Right ventricle myocardium inferior (tissue), 1 donor: ENCODE data around the gene COA5. TPM values are rescaled to one million over a fixed set of nuclear protein-coding genes. Genes with fewer than 3 reads are reported as not detected.
"Not testable (repeated sequence)": the region's sequence is repeated elsewhere in the genome, so short reads cannot be mapped to it uniquely, and the experiment has no call there.

Experiments used
- ATAC-seq: fragments of 200-7000 bp; cut with Tn5 transposase; one replicate; pipeline ENCODE4 v1.9.1; 2020; ENCODE audit warnings: mild to moderate bottlenecking, moderate library complexity
- DNase-seq: peaks from one replicate; pipeline ENCODE4 v3.0.0; 2021; ENCODE audit errors: missing footprints
- intact Hi-C: fragments of 100-400 bp; cut with DNase I; formaldehyde crosslinking; loops from one replicate; pipeline ENCODE4 v1.11.0; 2022
- total RNA-seq: library from RNA; stranded (reverse); fragmentation: NEBNext Ultra II Directional; extraction: Animal tissue kit (Norgen Biotek cat#: 25700); gene quantifications from one replicate; pipeline ENCODE4 v1.2.1, GENCODE V29; 2021
- donor health status: DM: no; HTN: yes; CAD: no; lungs with severe emphysema.

COA5 gene
- total RNA-seq, 1 donor from 2014 or later, result 25.6 TPM

DNA sequence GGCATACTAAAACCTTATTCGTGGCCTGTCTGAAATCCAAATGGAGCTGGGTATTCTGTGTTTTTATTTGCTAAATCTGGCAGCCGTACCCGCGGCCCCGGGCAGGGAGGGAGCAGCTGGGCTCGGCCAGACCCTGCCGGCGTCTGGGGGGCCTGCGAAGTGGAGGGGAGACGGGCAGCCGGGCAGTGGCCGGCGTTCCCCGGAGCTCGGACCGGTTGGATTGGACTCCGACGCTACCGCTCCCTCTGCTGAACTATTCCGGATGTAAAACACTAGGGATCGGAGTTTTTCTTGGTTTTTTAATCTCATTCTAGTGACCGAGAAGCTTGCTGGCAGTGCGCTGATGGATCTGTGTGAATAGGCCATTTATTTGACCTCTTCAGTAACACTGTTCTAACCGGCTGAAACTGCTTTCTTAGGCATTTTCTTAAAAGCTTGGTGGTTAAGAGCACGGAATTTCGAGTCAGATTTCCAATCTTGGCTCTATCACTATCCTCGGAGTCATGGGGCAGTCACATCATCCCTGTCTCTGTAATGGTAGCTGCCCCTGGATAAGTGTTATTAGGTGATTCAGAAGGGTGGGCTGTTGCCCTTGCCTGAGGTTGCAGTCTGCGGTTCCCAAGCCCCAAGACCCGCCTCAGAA is 771 bp upstream of the COA5 start:
- intact Hi-C loops, result no loop called here
- DNase-seq (no peak), ATAC-seq (peak; percentile 29)

DNA sequence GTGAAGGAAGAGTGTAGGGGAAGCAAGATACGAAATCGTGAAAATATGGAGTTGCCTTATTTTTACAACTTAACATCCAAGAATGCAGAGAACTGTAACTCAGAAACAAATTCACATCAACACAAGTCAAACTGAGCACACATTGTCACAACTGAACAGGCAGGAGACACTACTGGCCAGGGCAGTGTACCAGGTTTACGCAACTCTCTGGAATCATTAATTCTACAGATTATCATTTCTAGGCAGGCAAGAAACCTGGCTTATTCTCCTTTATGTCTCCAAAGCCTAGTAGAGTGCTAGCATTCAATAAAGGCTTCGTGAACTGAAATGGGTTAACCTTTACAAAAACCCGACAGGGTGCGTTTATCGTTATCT is 584 bp downstream of the COA5 start:
- ATAC-seq, result peak; percentile 30
- intact Hi-C loops, result no loop called here
- DNase-seq, result no peak

DNA sequence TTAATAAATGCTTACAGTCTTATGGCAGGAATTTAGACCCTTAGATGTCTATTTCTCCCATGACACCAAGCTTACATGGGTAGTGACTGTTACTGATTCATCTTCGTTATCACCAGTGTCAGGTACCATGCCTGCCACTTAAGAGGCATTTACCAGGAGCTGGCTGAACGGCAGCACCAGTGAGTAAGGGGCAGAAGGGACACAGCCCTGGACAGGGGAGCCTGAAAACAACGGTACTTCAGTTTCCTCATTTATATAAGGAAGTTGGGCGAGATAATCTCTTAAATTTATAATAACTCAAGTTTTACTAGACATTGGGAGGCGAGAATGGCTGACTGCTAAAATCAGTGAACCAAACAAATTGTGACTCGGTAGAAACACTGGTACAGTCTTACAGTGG is 1.2 kb downstream of the COA5 start:
- no peak for DNase-seq
- intact Hi-C loops, result no loop called here
- ATAC-seq, result no peak

DNA sequence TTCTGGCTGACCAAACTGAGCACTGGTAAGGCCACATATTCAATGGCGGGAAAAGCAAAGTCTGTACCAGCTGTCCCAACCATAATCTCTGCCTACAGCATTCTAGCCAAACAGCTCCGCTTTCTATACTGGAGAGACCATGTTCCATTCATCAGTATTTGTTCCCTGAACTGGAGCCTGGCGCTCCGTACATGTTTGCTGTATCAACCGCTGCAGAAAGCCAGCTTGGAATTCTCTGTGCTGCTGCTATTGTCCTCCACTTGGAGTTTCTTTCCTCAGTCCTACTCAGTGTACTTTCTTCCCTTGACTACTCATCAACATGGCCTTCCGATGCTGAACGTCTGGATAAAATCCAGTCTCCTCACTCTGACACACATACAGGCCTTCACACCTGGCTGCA is 1.9 kb downstream of the COA5 start:
- intact Hi-C loops, result no loop called here
- ATAC-seq, result no peak
- no peak for DNase-seq

DNA sequence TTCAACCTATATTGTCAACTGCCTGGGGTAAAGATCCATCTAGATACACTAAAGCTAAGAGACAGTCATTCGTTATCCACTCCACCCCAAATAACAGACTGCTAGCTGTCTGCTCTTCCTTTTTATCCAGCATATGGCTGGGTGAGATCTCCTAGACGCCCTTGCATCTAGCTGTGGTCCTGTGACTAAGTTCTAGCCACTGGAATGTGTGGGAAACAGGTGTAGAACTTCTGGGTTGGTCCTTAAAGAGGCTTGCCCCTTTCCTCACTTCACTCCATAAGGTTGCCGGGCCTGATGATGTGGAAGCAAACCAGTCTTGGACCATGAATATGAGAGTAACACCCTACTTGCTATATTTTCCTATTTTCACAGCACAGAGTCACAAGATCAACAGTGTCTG is 3.2 kb downstream of the COA5 start:
- DNase-seq (no peak), ATAC-seq (no peak)
- intact Hi-C loops, result no loop called here

DNA sequence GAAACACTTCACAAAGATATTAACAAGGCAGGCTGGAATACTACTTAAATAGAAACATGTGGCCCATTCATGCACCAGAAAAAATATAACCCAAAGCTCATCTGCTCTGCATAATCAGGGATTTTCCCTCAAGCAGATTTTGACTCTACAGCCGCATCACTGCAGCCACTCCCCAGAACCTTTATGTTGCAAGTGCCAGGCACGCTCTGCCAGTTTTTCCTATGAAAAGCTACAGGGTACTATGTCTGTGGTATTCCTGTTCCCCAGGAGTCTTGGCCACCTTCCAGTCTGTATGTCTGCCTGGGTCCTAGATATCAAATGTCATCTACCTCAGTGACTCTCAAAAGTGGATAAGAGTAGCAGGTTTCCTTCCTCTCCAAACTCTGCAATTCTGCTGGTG is 3.8 kb downstream of the COA5 start:
- intact Hi-C loops, result no loop called here
- ATAC-seq (no peak), DNase-seq (no peak)

DNA sequence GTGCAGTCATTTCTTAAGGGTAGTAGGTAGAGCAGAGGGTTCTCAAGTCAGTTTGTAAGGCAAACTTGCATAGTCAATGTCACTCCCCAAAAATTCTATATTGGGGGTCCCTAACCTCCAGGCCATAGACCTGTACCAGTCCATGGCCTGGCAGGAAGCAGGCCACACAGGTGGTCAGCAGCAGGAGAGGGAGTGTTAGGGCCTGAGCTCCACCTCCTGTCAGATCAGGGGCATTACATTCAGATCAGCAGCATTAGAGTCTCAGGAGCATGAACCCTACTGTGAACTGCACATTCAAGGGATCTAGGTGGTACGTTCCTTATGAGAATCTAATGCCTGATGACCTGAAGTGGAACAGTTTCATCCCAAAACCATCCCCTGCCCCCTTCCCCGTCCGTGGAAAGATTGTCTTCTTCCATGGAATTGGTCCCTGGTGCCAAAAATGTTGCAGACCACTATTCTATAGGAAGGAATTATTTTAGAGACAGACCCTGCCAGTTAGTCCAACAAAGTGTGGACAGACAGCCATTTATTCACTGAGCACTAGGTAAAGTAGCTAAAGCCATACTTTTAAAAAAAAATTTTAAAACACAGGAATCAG is 6.7 kb downstream of the COA5 start:
- peak; percentile 59 for ATAC-seq
- intact Hi-C loops, result loop anchor here (1.0 kb wide), 1 partner anchor 188 kb away; no protein-coding TSS in a partner anchor
- no peak for DNase-seq

DNA sequence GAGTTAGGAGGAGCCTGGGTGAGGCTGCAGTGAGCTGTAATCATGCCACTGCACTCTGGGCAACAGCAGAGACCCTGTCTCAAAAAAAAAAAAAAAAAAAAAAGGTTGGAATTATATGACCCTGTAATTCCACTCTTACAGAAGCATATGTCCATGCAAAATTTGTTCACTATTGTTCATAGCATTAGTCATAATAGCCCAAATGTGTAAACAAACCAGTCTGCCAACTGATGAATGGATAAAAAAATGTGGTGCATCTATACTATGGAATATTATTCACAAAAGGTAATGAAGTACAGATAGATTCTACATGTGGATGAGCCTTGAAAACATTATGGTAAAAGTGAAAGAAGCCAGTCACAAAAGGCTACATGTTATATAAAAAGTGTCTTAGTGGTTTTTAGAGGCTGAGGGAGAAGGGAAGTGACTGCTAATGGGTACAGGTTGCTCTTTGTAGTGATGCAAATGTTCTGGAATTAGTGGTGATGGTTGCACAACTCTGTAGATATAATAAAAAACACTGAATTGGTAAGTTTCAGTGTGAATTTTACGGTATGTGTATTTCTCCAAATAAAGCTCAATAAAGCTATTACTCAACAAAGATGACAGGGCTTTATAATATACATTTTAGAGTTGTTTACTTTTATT is 9.4 kb downstream of the COA5 start:
- intact Hi-C loops, result no loop called here
- no peak for ATAC-seq
- DNase-seq, result no peak

DNA sequence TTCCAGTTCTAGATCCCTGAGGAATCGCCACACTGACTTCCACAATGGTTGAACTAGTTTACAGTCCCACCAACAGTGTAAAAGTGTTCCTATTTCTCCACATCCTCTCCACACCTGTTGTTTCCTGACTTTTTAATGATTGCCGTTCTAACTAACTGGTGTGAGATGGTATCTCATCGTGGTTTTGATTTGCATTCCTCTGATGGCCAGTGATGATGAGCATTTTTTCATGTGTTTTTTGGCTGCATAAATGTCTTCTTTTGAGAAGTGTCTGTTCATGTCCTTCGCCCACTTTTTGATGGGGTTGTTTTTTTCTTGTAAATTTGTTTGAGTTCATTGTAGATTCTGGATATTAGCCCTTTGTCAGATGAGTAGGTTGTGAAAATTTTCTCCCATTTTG is 13.6 kb downstream of the COA5 start:
- DNase-seq, ATAC-seq, intact Hi-C loops: not testable (repeated sequence)

DNA sequence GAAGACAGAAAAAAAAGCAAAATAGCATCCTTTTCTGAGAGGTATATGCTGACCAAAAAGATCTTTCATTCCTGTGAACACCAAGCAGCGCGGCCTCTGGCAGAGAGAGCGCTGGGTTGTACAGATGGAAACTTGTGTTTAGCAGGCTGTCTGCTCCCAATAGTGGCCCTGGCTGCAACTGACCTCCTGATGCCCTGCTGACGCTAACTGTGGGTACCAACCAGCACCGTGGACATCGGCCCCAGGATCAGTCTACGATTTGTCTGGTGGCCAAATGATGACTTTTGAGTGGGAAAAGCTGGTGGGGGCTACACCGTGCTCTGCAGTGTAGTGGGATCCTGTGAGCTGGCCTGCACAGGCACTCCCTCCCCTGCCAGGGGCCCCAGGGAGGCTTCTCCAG is 15.7 kb downstream of the COA5 start:
- DNase-seq (no peak), ATAC-seq (no peak)
- intact Hi-C loops, result no loop called here

DNA sequence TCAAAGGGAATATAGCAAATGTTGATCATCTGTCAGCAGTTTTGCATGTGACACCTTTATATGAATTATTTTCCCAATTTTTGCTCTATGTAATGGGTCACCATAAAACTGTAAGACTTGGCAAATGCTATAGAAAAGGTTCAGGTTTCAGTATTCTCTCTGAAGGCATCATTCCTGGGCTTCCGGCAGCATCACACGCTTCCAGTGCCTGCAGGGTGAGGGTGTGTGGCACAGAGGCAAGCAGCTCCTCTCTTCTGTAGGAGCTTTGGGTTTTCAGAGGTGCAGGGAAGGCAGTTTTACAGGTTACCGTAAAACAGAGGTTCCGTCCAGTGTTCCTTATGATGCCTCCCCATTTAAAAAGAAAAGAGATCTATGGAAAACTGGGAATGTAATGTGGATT is 18.8 kb downstream of the COA5 start:
- intact Hi-C loops, result no loop called here
- DNase-seq (no peak), ATAC-seq (no peak)

DNA sequence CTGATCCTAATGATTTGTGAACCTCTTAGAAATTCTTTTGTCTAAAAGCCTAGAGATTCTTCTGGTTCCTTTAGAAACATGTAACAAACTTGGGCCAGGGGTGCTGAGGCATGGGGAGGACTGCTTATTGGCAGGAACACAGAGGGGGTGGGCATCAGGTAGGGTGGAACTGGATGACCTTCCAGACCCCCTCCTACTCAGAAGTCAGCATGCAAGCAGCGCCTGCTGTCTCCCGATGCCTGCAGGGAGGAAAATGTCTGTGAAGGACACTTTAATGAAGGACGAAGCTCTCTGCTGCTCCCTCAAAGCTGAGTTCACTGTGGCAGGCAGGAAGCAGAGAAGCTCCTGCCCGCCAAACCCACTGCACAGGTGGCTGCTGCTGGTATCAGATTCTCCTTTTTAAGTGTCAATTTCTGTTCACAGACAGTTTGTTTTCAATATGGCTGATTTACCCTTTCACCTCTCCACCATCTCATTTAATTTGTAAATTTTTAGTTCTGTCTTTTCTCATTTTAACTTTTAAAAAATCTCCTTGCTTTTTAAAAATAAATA is 19.4 kb downstream of the COA5 start:
- ATAC-seq (no peak), DNase-seq (no peak)
- intact Hi-C loops, result no loop called here

DNA sequence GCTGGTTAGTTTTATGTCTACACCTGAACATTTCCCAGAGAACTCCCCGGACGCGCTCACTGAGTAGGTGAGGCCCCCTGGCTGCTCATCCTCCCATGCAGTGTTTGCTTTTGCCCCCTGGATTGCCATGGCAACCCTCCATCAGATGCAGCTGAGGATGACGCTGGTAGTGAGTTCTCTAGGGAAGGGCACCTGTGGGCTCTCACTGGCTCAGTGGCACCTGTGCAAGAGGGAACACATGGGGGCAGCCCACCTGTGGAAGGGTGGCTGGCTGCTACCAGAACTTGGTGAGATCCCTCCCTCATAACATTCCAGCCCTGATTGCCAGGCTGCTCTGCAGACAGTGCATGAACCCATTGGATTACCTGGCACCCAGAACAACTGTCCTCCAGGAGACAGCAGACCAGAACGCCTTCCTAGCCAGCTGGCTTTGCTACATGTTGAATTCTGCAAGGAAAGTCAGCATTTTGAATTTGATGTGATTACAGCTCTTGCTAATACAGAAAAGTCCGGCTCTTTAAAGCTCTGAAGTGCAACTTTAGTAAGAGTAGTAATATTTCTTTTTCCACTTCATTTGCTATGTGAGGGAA is 21.7 kb downstream of the COA5 start:
- intact Hi-C loops, result no loop called here
- DNase-seq (no peak), ATAC-seq (no peak)

DNA sequence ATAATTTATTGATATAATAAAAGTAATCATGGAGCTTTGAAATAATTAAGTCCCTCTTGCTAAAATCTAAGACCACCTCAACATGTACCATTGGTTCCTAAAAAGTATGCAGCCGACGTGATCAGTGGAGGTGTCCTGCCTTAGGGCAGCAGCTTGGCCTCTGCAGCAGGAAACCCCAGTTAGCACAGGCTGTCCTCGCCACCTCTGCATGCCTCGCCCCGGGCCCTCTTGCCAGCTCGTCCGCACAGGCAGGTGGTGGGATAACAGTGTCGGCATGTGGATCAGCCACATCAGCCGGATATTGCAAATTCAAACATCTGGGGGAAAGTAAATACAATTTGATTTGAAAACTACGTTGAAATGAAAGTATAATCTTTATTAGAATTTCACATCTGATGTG is 22.9 kb downstream of the COA5 start:
- DNase-seq (no peak), ATAC-seq (no peak)
- intact Hi-C loops, result no loop called here

DNA sequence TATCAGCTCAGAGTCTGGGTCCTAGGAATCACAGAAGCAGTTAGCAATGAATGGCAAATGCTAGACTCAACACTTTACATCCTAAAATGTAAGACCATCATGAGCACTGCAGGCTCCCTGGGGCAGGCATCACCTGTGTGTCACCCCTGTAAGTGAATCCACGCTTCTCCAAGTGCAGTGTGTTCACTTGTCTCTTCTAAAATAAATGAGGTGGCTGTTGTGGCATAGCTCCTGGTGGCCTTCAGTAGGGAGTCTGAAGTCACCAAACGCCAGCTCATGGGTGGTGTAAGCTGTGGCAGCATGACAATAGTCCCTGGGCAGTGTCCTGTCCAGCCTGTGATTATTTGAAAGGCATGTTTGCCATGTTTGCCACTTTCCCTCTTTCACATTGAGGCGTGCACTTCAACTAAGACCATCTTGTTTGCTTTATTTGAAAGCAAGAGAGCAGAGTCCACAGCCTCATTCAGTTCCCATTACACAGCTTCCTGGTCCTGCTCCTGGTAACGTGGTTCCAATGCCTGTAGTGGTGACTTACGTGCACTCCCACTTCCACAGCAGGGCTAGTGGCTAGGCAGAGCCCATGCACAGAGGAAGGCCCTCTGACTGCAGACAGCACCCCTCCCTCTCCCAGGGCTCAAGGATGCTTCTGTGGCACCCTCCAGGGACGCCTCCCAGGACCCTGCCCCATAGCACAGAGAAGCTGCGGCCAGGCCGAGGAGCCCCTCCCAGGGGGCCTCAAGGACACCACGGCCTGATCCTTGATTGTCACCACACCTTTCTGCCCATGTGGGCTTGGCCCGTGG is 24.3 kb downstream of the COA5 start:
- ATAC-seq, result no peak
- DNase-seq, result no peak

DNA sequence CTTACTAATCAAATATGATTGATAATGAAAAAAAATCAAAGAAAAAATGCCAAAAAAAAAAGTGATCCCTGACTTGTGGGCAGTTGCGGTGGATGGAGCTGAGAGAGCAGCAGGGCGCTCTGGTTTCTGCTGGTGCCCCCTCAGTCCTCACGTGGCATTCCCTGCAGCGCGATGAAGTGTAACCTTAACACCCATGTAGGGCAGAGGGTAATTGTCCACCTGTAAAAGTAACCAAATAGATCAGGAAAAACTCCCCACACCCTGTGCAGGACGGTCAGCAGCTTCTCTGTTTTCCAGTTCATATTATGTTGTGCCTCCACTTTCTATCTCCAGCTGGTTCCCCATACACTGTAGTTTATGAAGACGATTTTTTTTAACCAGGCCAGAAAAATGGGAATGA is 25.0 kb downstream of the COA5 start:
- intact Hi-C loops, result no loop called here
- ATAC-seq (no peak), DNase-seq (no peak)

More for the DNA sequence above, 24.3 kb downstream of the COA5 start:
- intact Hi-C loops, result no loop called here

DNA sequence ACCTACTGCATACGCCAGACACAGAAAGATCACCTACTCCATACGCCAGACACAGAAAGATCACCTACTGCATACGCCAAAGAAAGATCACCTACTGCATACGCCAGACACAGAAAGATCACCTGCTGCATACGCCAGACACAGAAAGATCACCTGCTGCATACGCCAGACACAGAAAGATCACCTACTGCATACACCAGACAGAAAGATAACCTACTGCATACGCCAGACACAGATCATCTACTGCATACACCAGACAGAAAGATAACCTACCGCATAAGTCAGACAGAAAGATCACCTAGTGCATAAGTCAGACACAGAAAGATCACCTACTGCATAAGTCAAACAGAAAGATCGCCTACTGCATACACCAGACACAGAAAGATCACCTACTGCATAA is 25.8 kb downstream of the COA5 start:
- intact Hi-C loops, result no loop called here
- DNase-seq (no peak), ATAC-seq (no peak)

DNA sequence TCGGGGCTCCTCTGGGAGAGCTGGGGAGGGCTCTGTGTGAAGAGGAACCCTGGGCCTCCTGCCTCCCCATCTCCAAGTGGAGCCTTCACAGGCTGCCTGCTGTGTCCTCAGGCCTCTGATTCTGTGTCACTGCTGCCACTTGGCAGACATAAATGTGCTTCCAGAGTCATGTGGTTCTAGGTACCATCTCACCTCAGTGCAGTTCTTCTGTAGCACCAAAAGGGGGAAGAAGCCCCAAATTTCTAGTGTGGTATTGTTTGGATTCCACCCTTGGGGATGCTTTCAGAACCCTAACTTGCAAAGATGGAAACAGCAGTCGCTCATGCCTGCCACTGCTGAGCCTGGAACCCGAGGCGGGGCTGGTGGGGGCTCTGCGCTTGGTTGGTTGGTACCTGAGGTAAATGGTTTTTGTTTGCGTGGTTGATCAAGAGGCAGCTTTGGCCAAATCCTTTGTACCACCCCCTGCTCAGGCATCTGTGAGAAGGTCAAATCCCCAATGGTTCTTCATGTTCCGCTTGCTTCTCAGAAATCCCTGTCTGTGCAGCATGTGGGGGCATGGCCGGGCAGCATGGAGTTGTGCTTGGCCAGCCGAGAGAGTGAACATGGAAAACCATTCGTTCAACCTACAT is 27.5 kb downstream of the COA5 start:
- DNase-seq, result no peak
- intact Hi-C loops, result no loop called here
- no peak for ATAC-seq

DNA sequence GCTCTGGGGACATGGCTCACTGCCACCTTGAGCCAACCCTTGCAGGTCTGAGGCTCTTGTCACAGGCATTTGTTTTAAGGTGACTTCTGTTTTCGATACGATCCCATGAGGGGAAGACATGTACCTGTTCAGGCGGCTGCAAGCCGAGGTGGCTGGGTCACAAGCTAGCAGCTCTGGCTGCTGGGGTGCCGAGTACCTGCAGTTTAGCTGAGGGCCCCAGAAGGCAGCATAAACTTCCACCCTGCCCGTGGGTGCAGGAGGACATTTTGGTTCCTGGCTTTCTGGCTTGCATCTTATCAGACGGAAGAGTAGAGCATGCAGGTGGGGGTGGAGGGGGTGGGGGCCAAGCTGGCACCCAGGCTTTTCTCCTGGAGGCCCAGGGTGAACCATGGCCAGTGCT is 28.4 kb downstream of the COA5 start:
- ATAC-seq (no peak), DNase-seq (no peak)
- intact Hi-C loops, result loop anchor here (5.0 kb wide), 1 partner anchor 168 kb away; no protein-coding TSS in a partner anchor
